Brain microvascular endothelial cell (primary cell): ENCODE data around the gene GRIK4.

ENCODE experiments used
- DNase-seq: peaks from one replicate; pipeline ENCODE4 v3.0.0-alpha.2; 2020
- H3K27ac ChIP-seq: fragments of 250-450 bp; sonication (Bioruptor Pico); 2 replicates; pipeline ENCODE4 v1.5.1; 2020; ENCODE audit warnings: mild to moderate bottlenecking, moderate library complexity
- H3K27me3 ChIP-seq: fragments of 250-450 bp; sonication (Bioruptor Pico); replicated peaks from 2 replicates; pipeline ENCODE4 v1.5.1; 2020; ENCODE audit warnings: mild to moderate bottlenecking
- H3K36me3 ChIP-seq: fragments of 250-450 bp; sonication (Bioruptor Pico); replicated peaks from 2 replicates; pipeline ENCODE4 v1.5.1; 2020; ENCODE audit warnings: mild to moderate bottlenecking
- H3K4me3 ChIP-seq: 2 replicates; pipeline ENCODE4 v1.5.1; 2011; ENCODE audit warnings: low read depth, mild to moderate bottlenecking, control low read depth, low read length, moderate library complexity
- CTCF ChIP-seq: IDR thresholded peaks from 2 replicates; pipeline ENCODE4 v1.5.1; 2011; ENCODE audit warnings: low read depth, mild to moderate bottlenecking, moderate library complexity, low read length, control low read depth, inconsistent platforms; ENCODE audit errors: missing control alignments
- in situ Hi-C: cut with HindIII; loops from 2 replicates; pipeline ENCODE4 v1.10.0; 2017; ENCODE audit warnings: low sequenced_read_pairs, low pct_ligation_motif_present

The GRIK4 gene

GRCh38 chr11:120710354-120711131, 199.0 kb downstream of the GRIK4 start:
- no peaks in the 10 kb centered on the region for H3K27me3 ChIP-seq
- H3K4me3 ChIP-seq = no peak overlapping the region
- no peaks in the 10 kb centered on the region for H3K36me3 ChIP-seq
- no peak for TF ChIP-seq CTCF
- in situ Hi-C loops = no loop called here
- DNase-seq = peak; percentile 83
- H3K27ac ChIP-seq = no peak overlapping the region

- no peak overlapping the region for H3K27ac ChIP-seq
- H3K4me3 ChIP-seq = no peak overlapping the region
- in situ Hi-C loops = no loop called here
- DNase-seq = no peak
- H3K27me3 ChIP-seq = no peaks in the 10 kb centered on the region
- H3K36me3 ChIP-seq = no peaks in the 10 kb centered on the region
- no peak for TF ChIP-seq CTCF
Observed at GRCh38 chr11:120712014-120712413, 200.5 kb downstream of the GRIK4 start.

- in situ Hi-C loops = no loop called here
- no peak for DNase-seq
Observed at GRCh38 chr11:120712881-120713280, 201.3 kb downstream of the GRIK4 start.

GRCh38 chr11:120713296-120713695, 201.7 kb downstream of the GRIK4 start:
- in situ Hi-C loops = no loop called here
- H3K27ac ChIP-seq = no peak overlapping the region
- no peaks in the 10 kb centered on the region for H3K27me3 ChIP-seq
- H3K4me3 ChIP-seq = no peak overlapping the region
- no peaks in the 10 kb centered on the region for H3K36me3 ChIP-seq
- TF ChIP-seq CTCF = no peak
- no peak for DNase-seq

More at GRCh38 chr11:120712881-120713280, 201.3 kb downstream of the GRIK4 start:
- Histone ChIP-seq H3K27ac (no peak overlapping the region), H3K36me3 (no peaks in the 10 kb centered on the region), H3K4me3 (no peak overlapping the region), H3K27me3 (no peaks in the 10 kb centered on the region)
- TF ChIP-seq CTCF = no peak

GRCh38 chr11:120714438-120714837, 202.9 kb downstream of the GRIK4 start:
- Histone ChIP-seq H3K27me3 (no peaks in the 10 kb centered on the region), H3K4me3 (no peak overlapping the region)
- in situ Hi-C loops = no loop called here

More at GRCh38 chr11:120714438-120714837, 202.9 kb downstream of the GRIK4 start:
- DNase-seq = no peak
- Histone ChIP-seq H3K36me3 (no peaks in the 10 kb centered on the region), H3K27ac (no peak overlapping the region)
- no peak for TF ChIP-seq CTCF
